Heart right ventricle (tissue), 16 donors: ENCODE results near the gene PCDHB14. TPM values are rescaled to one million over a fixed set of nuclear protein-coding genes. Genes with fewer than 3 reads are reported as not detected.
"Not testable (repeated sequence)": the region's sequence is repeated elsewhere in the genome, so short reads cannot be mapped to it uniquely, and the experiment has no call there.

Experiments
- ATAC-seq, 8 donors: fragments of 200-7000 bp; cut with Tn5 transposase; one replicate each; pipeline ENCODE4 v1.9.1; 2020; ENCODE audit warnings: mild to moderate bottlenecking in 8 of 8, moderate library complexity in 8 of 8, moderate number of reproducible peaks in 1 of 8
- DNase-seq, 2 donors: peaks; one replicate each; pipeline ENCODE4 v3.0.0-alpha.2; 2020
- H3K27ac ChIP-seq, 10 donors: fragments of 200-600 bp; sonication (generic) in 2 of 10; one replicate each; pipeline versions ENCODE4 v1.5.0 to v1.8.0; 2020 to 2022; ENCODE audit warnings: mild to moderate bottlenecking in 3 of 10
- H3K27me3 ChIP-seq, 7 donors: fragments of 200-600 bp; one replicate each; pipeline ENCODE4 v1.8.0; 2021 to 2022; ENCODE audit warnings: mild to moderate bottlenecking in 2 of 7
- H3K36me3 ChIP-seq, 9 donors: fragments of 200-600 bp; sonication (generic) in 1 of 9; one replicate each; pipeline versions ENCODE4 v1.5.0 to v1.8.0; 2020 to 2022; ENCODE audit warnings: mild to moderate bottlenecking in 2 of 9
- H3K4me1 ChIP-seq, 9 donors: fragments of 200-600 bp; sonication (generic) in 1 of 9; one replicate each; pipeline versions ENCODE4 v1.5.0 to v1.8.0; 2020 to 2022; ENCODE audit warnings: mild to moderate bottlenecking in 4 of 9
- H3K4me3 ChIP-seq, 10 donors: fragments of 200-600 bp; sonication (generic) in 2 of 10; one replicate each; pipeline versions ENCODE4 v1.5.0 to v1.8.0; 2020 to 2022; ENCODE audit warnings: mild to moderate bottlenecking in 7 of 10, moderate library complexity in 2 of 10
- H3K9me3 ChIP-seq, 11 donors: fragments of 200-600 bp in 10 of 11; sonication (generic) in 2 of 11; one replicate each; pipeline versions ENCODE4 v1.5.0 to v1.8.0; 2013 to 2022; ENCODE audit warnings: mild to moderate bottlenecking in 2 of 11, control low read depth in 1 of 11, moderate library complexity in 1 of 11
- CTCF ChIP-seq, 9 donors: fragments of 200-600 bp; sonication (generic) in 2 of 9; IDR thresholded peaks; one replicate each; pipeline versions ENCODE4 v1.5.0 to v1.8.0; 2021 to 2022; ENCODE audit warnings: antibody characterized with exemption in 9 of 9, mild to moderate bottlenecking in 5 of 9, moderate library complexity in 1 of 9
- WGBS, 2 donors: extraction: QIAGEN DNeasy Blood & Tissue Kit; methylation state at CpG; one replicate each; pipeline ENCODE4 v1.1.7; 2013; ENCODE audit warnings: inconsistent platforms in 1 of 2; 5-methylcytosine and 5-hydroxymethylcytosine counted together
- intact Hi-C, 10 donors: fragments of 100-400 bp; cut with DNase I; formaldehyde crosslinking; loops; one replicate each; pipeline versions ENCODE4 v1.11.1 to v1.14.2; 2022
- polyA plus RNA-seq, 2 donors: library from polyadenylated mRNA; stranded (reverse); fragments of 200-250 nt; gene quantifications; one replicate each; pipeline ENCODE4 v1.2.3, GENCODE V29; 2013
- total RNA-seq, 10 donors: library from RNA; stranded (reverse); fragmentation: NEBNext Ultra II Directional in 3 of 10; extraction: Animal tissue kit (Norgen Biotek cat#: 25700) in 3 of 10; gene quantifications; one replicate each; pipeline versions ENCODE4 v1.2.1 to v1.2.4, GENCODE V29; 2021 to 2023
- donor health status: Arrhythmogenic right ventricular cardiomyopathy.
- donor health status: ischemic (EF 13 %, LVEDD 7.1; RV severe dilation, severe dysfunction).
- donor health status: healthy with polysubstance abuse.
- donor health status: DM: no; HTN: yes; CAD: no.
- donor health status: DM: no; HTN: no; CAD: no.
- donor health status: ischemic (EF 25% LVEDD 6.9; RV normal size, moderate dysfunction).
- donor health status: ischemic (EF 25% LVEDD 5.7; RV mildly dilated, moderate dysfunction).
- donor health status: healthy.
- donor health status: DM: yes; HTN: yes; CAD: no.
- donor health status: Ischemic cardiomyopathy.
- donor health status: ischemic (EF 35%, LVEDD 5.7; RV mildly dilated, moderate dysfunction).
- donor health status: nonischemic (EF 11% LVEDD 7.7; RV severe dilation, severe dysfunction).
- donor health status: DM: yes; HTN: yes; CAD: no.
- donor health status: PGD.
- donor health status: ischemic (EF 29% LVEDD 5.4; RV normal size, mild dysfunction).
- donor health status: nonischemic (EF 23%, LVEDD 6.1; RV moderate dilation, normal function).

Gene PCDHB14
- total and polyA plus RNA-seq, 12 donors, result 1.2 to 9.0 (median 3.8) TPM

- ATAC-seq (peak; percentile 20 to 62 (median 46)), DNase-seq (peak in 1 of 2 donors; percentile 37)
- Histone ChIP-seq H3K27me3 (peaks cover 0 to 29% (median 13%) of the 10 kb centered on the region in 7 donors), H3K4me1 (no peaks in the 10 kb centered on the region), H3K4me3 (peak within 1 kb of the TSS; percentile 12 to 59 (median 44)), H3K36me3 (peaks cover 0 to 40% (median 0%) of the 10 kb centered on the region in 9 donors), H3K9me3 (peaks cover 0 to 100% (median 80%) of the 10 kb centered on the region in 11 donors), H3K27ac (peak within 1 kb of the TSS in 2 of 10 donors; percentile 17 to 60)
- intact Hi-C loops, result loop anchor here in 7 of 10 donors (1.0 to 10.0 kb wide), 6 partner anchors 80 to 320 kb away; partner anchors contain the start of gene TAF7 (in 1 of the 7)
- peak; percentile 15 to 61 (median 47) for TF ChIP-seq CTCF (IDR thresholded peaks at IDR 0.05)
- 6 to 7% methylated on average over 16 of the region's 16 CpGs for WGBS, 2 donors
Measured at GRCh38 chr5:141245250-141245717, 22.1 kb downstream of the PCDHB14 start, which contains the start of gene PCDHB15. Gene PCDHB15 (plus strand): TSS chr5:141245395. CDS start chr5:141245579, 184 bp downstream.

GRCh38 chr5:141246971-141247370, 23.8 kb downstream of the PCDHB14 start:
- WGBS, 2 donors, result 40 to 42% methylated on average over 15 to 30 of the region's 42 CpGs
- intact Hi-C loops, result loop anchor here in 4 of 10 donors (5.0 to 10.0 kb wide), 3 partner anchors 78 to 318 kb away; partner anchors contain the start of gene TAF7 (in 1 of the 4)
- Histone ChIP-seq H3K27me3 (peaks cover 0 to 13% (median 3%) of the 10 kb centered on the region in 7 donors), H3K36me3 (peaks cover 0 to 52% (median 0%) of the 10 kb centered on the region in 9 donors), H3K9me3 (peaks cover 0 to 100% (median 82%) of the 10 kb centered on the region in 11 donors)
- ATAC-seq, H3K4me3 ChIP-seq, H3K27ac ChIP-seq, H3K4me1 ChIP-seq, DNase-seq: not testable (repeated sequence)

GRCh38 chr5:141247434-141247833, 24.3 kb downstream of the PCDHB14 start:
- intact Hi-C loops, result loop anchor here in 4 of 10 donors (5.0 to 10.0 kb wide), 3 partner anchors 77 to 317 kb away; partner anchors contain the start of gene TAF7 (in 1 of the 4)
- not testable (repeated sequence) for DNase-seq, H3K27me3 ChIP-seq, H3K27ac ChIP-seq, ATAC-seq, H3K4me1 ChIP-seq, H3K4me3 ChIP-seq
- 43 to 44% methylated on average over 32 to 33 of the region's 34 CpGs for WGBS, 2 donors
- H3K9me3 ChIP-seq, result peaks cover 0 to 100% (median 83%) of the 10 kb centered on the region in 11 donors
- peaks cover 0 to 55% (median 0%) of the 10 kb centered on the region in 9 donors for H3K36me3 ChIP-seq

- no peak for TF ChIP-seq CTCF (IDR thresholded peaks at IDR 0.05)
- Histone ChIP-seq H3K4me1 (no peaks in the 10 kb centered on the region), H3K4me3 (no peak overlapping the region), H3K27ac (no peak overlapping the region), H3K27me3 (no peaks in the 10 kb centered on the region), H3K36me3 (peaks cover 0 to 55% (median 0%) of the 10 kb centered on the region in 9 donors), H3K9me3 (peaks cover 2 to 100% (median 93%) of the 10 kb centered on the region in 11 donors)
- DNase-seq (no peak), ATAC-seq (no peak)
- intact Hi-C loops, result loop anchor here in 2 of 10 donors (5.0 to 10.0 kb wide), 2 partner anchors 62 to 64 kb away; no protein-coding TSS in a partner anchor
Measured at GRCh38 chr5:141250576-141250975, 27.4 kb downstream of the PCDHB14 start.

- H3K9me3 ChIP-seq, result peaks cover 5 to 100% (median 100%) of the 10 kb centered on the region in 11 donors
- no peak overlapping the region for H3K27ac ChIP-seq
- no peak for TF ChIP-seq CTCF (IDR thresholded peaks at IDR 0.05)
- H3K36me3 ChIP-seq, result peaks cover 0 to 57% (median 3%) of the 10 kb centered on the region in 9 donors
- no peaks in the 10 kb centered on the region for H3K27me3 ChIP-seq
- ATAC-seq, result no peak
- no peak overlapping the region for H3K4me3 ChIP-seq
- DNase-seq, result no peak
- H3K4me1 ChIP-seq, result no peaks in the 10 kb centered on the region
- intact Hi-C loops, result loop anchor here in 1 of 10 donors (10.0 kb wide), 1 partner anchor 56 kb away; no protein-coding TSS in a partner anchor
Measured at GRCh38 chr5:141258464-141258863, 35.3 kb downstream of the PCDHB14 start.
